A204.1 (cell line): ENCODE data around the gene CDH1.

Experiments used
- FAIRE-seq: peaks from 2 replicates; lab custom pipeline; 2012; peaks lifted over from hg19 to GRCh38; lab: Jason Lieb, UNC

The CDH1 gene

GRCh38 chr16:68732042-68732680 lies 4.9 kb upstream of the CDH1 start:
- FAIRE-seq, result no peak

GRCh38 chr16:68732741-68733399 lies 4.2 kb upstream of the CDH1 start:
- FAIRE-seq, result no peak

GRCh38 chr16:68733570-68733969 lies 3.5 kb upstream of the CDH1 start:
- FAIRE-seq, result no peak

- FAIRE-seq, result no peak
These were observed 2.3 kb upstream of the CDH1 start for GRCh38 chr16:68734782-68735181.

GRCh38 chr16:68736561-68736960 lies 531 bp upstream of the CDH1 start:
- no peak for FAIRE-seq

- FAIRE-seq, result no peak
These were observed 888 bp downstream of the CDH1 start for GRCh38 chr16:68737730-68738629.

GRCh38 chr16:68739964-68740627 lies 3.0 kb downstream of the CDH1 start:
- FAIRE-seq, result no peak

GRCh38 chr16:68740628-68741346 lies 3.7 kb downstream of the CDH1 start:
- FAIRE-seq, result no peak

- no peak for FAIRE-seq
These were observed 6.6 kb downstream of the CDH1 start for GRCh38 chr16:68743664-68744063.

- FAIRE-seq, result no peak
These were observed 7.7 kb downstream of the CDH1 start for GRCh38 chr16:68744744-68745280.

GRCh38 chr16:68746951-68747350 lies 9.9 kb downstream of the CDH1 start:
- no peak for FAIRE-seq

GRCh38 chr16:68749432-68749831 lies 12.3 kb downstream of the CDH1 start:
- no peak for FAIRE-seq

GRCh38 chr16:68750193-68750695 lies 13.2 kb downstream of the CDH1 start:
- no peak for FAIRE-seq

- no peak for FAIRE-seq
These were observed 14.1 kb downstream of the CDH1 start for GRCh38 chr16:68751160-68751559.

GRCh38 chr16:68752602-68753001 lies 15.5 kb downstream of the CDH1 start:
- no peak for FAIRE-seq

GRCh38 chr16:68754084-68754792 lies 17.1 kb downstream of the CDH1 start:
- FAIRE-seq, result no peak

- FAIRE-seq, result no peak
These were observed 19.3 kb downstream of the CDH1 start for GRCh38 chr16:68756239-68756915.

- no peak for FAIRE-seq
These were observed 20.5 kb downstream of the CDH1 start for GRCh38 chr16:68757625-68757935.

- no peak for FAIRE-seq
These were observed 22.0 kb downstream of the CDH1 start for GRCh38 chr16:68759062-68759461.

GRCh38 chr16:68760671-68761275 lies 23.7 kb downstream of the CDH1 start:
- no peak for FAIRE-seq
